HUES64 (cell line): ENCODE data around the gene CXCR5.

ENCODE experiments used
- H3K27ac ChIP-seq: 2 replicates; pipeline ENCODE4 v1.7.0; 2013; ENCODE audit warnings: low read depth, low read length, inconsistent platforms
- H3K27me3 ChIP-seq: 2 replicates; pipeline ENCODE4 v1.6.1; 2013; ENCODE audit warnings: mild to moderate bottlenecking, low read length; ENCODE audit not compliant: insufficient read depth
- H3K36me3 ChIP-seq: 2 replicates; pipeline ENCODE4 v1.6.1; 2013; ENCODE audit warnings: mild to moderate bottlenecking, low read length; ENCODE audit not compliant: insufficient read depth
- H3K4me1 ChIP-seq: 2 replicates; pipeline ENCODE4 v1.6.1; 2013; ENCODE audit warnings: mild to moderate bottlenecking, low read length, moderate library complexity; ENCODE audit not compliant: insufficient read depth
- H3K4me3 ChIP-seq: 2 replicates; pipeline ENCODE4 v1.5.1; 2013; ENCODE audit warnings: mild to moderate bottlenecking, low read length, moderate library complexity
- H3K9ac ChIP-seq: 2 replicates; pipeline ENCODE4 v1.6.1; 2013; ENCODE audit warnings: mild to moderate bottlenecking, low read depth, low read length
- H3K9me3 ChIP-seq: 2 replicates; pipeline ENCODE4 v1.6.1; 2013; ENCODE audit warnings: low read depth, low read length; ENCODE audit not compliant: insufficient read depth
- WGBS: fragments of 150-250, 120-280 bp; methylation state at CpG from one replicate; pipeline ENCODE4 v1.1.7; 2013; ENCODE audit warnings: missing lambda C conversion rate; 5-methylcytosine and 5-hydroxymethylcytosine counted together

The CXCR5 gene

GRCh38 chr11:118877487-118878162 is 6.1 kb upstream of the CXCR5 start:
- H3K27me3 ChIP-seq, result no peaks in the 10 kb centered on the region
- H3K9me3 ChIP-seq, result no peaks in the 10 kb centered on the region
- no peak overlapping the region for H3K4me3 ChIP-seq
- H3K4me1 ChIP-seq, result no peaks in the 10 kb centered on the region
- no peaks in the 10 kb centered on the region for H3K36me3 ChIP-seq
- 92% methylated on average over 11 of the region's 11 CpGs for WGBS
- no peak overlapping the region for H3K27ac ChIP-seq
- no peak overlapping the region for H3K9ac ChIP-seq

DNA sequence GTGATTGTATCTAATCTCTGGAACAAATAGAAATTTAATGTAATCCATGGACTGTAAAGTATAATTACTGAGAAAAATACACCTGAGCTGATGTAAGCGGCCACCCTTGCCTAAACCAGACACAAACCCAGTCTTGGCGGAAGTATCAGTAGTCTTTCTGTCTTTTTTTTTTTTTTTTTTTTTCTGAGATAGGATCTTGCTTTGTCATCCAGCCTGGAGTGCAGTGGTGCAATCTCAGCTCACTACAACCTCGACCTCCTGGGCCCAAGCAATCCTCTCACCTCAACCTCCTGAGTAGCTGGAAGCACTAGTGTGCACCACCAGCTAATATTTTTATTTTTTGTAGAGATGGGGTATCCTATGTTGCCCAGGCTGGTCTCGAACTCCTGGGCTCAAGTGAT is 5.5 kb upstream of the CXCR5 start:
- Histone ChIP-seq H3K27ac (no peak overlapping the region), H3K4me1 (no peaks in the 10 kb centered on the region)

DNA sequence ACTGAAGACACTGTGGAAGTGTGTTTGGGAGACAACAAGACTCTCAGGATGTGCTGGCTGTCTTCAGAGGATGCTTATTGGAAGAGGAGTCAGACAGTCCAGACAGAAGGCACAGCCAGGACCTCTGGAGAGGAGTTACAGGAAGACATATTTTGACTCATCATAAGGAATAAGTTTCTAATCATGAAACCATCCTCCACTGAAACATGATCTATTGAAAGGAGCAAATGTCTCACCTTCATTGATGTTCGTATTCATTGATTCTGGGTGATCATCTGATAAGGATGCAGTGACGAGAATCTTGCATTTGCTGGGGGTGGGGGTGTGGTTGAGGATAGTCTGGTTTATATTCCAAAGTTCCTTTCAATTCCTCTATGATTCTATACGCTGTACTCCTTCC is 2.5 kb upstream of the CXCR5 start:
- Histone ChIP-seq H3K4me3 (no peak overlapping the region), H3K9ac (no peak overlapping the region), H3K27me3 (no peaks in the 10 kb centered on the region), H3K27ac (no peak overlapping the region), H3K9me3 (no peaks in the 10 kb centered on the region), H3K4me1 (no peaks in the 10 kb centered on the region; the same call in 1 of the 2 replicates), H3K36me3 (no peaks in the 10 kb centered on the region)
- 90% methylated on average over 3 of the region's 3 CpGs for WGBS

More for the DNA sequence above, 5.5 kb upstream of the CXCR5 start:
- H3K4me3 ChIP-seq, result no peak overlapping the region
- H3K36me3 ChIP-seq, result no peaks in the 10 kb centered on the region
- no peaks in the 10 kb centered on the region for H3K9me3 ChIP-seq
- WGBS, result 85% methylated on average over 2 of the region's 4 CpGs
- no peak overlapping the region for H3K9ac ChIP-seq
- H3K27me3 ChIP-seq, result no peaks in the 10 kb centered on the region

DNA sequence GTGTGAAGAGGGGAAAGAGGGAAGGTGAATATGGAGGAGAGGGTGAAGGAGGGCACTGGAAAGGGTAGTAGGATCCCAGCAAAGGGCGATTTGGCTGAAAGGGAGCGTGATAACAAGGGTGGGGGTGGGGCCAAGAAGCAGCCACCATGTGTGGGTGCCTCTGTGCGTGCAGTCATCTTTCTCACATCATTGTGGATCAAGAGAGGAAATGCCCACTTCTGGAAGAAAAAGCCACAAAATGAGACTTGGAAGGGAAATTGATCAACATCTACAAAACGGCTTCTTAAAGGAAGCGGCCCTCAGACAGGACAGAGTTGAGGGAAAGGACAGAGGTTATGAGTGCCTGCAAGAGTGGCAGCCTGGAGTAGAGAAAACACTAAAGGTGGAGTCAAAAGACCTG is 1.2 kb upstream of the CXCR5 start:
- WGBS, result 93% methylated on average over 5 of the region's 5 CpGs
- H3K27ac ChIP-seq, result no peak overlapping the region
- H3K9ac ChIP-seq, result no peak overlapping the region
- no peaks in the 10 kb centered on the region for H3K27me3 ChIP-seq
- no peak overlapping the region for H3K4me3 ChIP-seq
- no peaks in the 10 kb centered on the region for H3K9me3 ChIP-seq
- H3K4me1 ChIP-seq, result peaks cover 1% of the 10 kb centered on the region; the same call in 1 of the 2 replicates
- H3K36me3 ChIP-seq, result no peaks in the 10 kb centered on the region

DNA sequence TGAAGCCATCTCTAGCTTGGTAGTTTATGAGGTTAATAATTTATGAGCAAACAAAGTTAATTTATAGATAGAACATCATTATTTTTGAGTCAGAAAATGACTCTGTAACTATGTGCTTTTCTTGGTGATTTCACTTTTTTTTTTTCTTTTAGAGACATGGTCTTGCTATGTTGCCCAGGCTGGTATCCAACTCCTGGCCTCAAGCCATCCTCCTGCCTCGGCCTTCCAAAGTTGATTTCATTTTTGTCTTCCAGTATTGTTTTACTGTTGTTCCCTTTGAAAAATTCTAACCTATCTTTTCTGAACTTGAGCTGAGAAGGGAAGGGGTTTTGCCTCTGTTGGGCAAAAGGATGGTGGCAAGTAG is 706 bp upstream of the CXCR5 start:
- no peaks in the 10 kb centered on the region for H3K9me3 ChIP-seq
- H3K36me3 ChIP-seq, result no peaks in the 10 kb centered on the region
- no peak overlapping the region for H3K4me3 ChIP-seq
- 90% methylated on average over 1 of the region's 1 CpG for WGBS
- no peak overlapping the region for H3K27ac ChIP-seq
- H3K27me3 ChIP-seq, result no peaks in the 10 kb centered on the region
- no peak overlapping the region for H3K9ac ChIP-seq
- H3K4me1 ChIP-seq, result peaks cover 5% of the 10 kb centered on the region

DNA sequence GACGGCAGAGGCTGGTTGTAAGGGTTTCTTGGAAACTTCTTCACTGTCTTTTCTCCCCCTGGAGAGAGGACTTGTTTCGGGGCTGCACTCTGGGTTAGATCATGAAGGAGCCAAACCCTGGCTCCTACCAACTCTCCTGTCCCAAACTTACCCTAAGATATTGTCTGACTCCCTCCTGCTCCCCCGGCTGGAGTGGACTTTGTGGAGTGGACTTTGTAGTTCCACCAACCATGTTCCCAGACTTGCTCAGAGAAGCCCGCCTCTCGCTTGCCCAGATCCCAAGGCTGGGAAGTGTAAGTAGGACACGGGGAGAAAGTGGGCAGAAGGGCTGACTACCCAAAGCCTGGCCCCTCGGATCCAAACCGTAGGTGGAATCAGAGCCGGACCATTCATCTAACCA is 1.2 kb downstream of the CXCR5 start:
- Histone ChIP-seq H3K4me3 (no peak overlapping the region), H3K4me1 (peaks cover 13% of the 10 kb centered on the region), H3K27me3 (no peaks in the 10 kb centered on the region), H3K27ac (no peak overlapping the region), H3K9ac (no peak overlapping the region), H3K36me3 (no peaks in the 10 kb centered on the region), H3K9me3 (no peaks in the 10 kb centered on the region)
- 92% methylated on average over 9 of the region's 9 CpGs for WGBS

GRCh38 chr11:118885319-118885718 is 1.6 kb downstream of the CXCR5 start:
- no peaks in the 10 kb centered on the region for H3K9me3 ChIP-seq
- WGBS, result 94% methylated on average over 12 of the region's 12 CpGs
- no peaks in the 10 kb centered on the region for H3K27me3 ChIP-seq
- H3K4me3 ChIP-seq, result no peak overlapping the region
- H3K9ac ChIP-seq, result no peak overlapping the region
- H3K4me1 ChIP-seq, result peaks cover 13% of the 10 kb centered on the region
- H3K27ac ChIP-seq, result no peak overlapping the region
- no peaks in the 10 kb centered on the region for H3K36me3 ChIP-seq

GRCh38 chr11:118885831-118886565 is 2.3 kb downstream of the CXCR5 start:
- Histone ChIP-seq H3K9me3 (no peaks in the 10 kb centered on the region), H3K27ac (no peak overlapping the region), H3K9ac (no peak overlapping the region), H3K4me1 (peaks cover 13% of the 10 kb centered on the region), H3K36me3 (no peaks in the 10 kb centered on the region), H3K4me3 (no peak overlapping the region), H3K27me3 (no peaks in the 10 kb centered on the region)
- 92% methylated on average over 11 of the region's 12 CpGs for WGBS

DNA sequence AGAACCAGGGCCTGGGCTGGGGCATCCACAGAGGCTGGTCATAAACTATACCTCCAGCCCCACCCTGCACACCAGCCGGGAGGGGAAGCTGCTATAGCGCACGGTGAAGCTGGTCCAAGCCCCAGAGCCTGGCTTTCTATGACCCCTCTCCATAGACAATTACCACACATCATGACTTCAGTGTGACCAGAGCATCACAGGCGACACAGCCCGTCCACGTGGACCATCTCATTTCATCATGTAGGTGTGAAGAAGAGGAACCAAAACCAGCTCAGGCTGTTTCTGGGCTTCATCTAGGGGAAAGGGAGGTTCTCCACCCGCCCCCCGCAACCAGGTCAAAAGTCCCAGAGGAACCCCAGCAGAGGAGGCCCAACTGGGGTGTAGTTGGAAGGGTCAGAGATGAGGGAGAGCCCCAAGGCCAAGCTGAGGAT is 3.0 kb downstream of the CXCR5 start:
- Histone ChIP-seq H3K36me3 (no peaks in the 10 kb centered on the region), H3K27ac (no peak overlapping the region), H3K9ac (no peak overlapping the region), H3K4me1 (peaks cover 13% of the 10 kb centered on the region), H3K27me3 (no peaks in the 10 kb centered on the region), H3K9me3 (no peaks in the 10 kb centered on the region), H3K4me3 (no peak overlapping the region)
- WGBS, result 95% methylated on average over 8 of the region's 8 CpGs

DNA sequence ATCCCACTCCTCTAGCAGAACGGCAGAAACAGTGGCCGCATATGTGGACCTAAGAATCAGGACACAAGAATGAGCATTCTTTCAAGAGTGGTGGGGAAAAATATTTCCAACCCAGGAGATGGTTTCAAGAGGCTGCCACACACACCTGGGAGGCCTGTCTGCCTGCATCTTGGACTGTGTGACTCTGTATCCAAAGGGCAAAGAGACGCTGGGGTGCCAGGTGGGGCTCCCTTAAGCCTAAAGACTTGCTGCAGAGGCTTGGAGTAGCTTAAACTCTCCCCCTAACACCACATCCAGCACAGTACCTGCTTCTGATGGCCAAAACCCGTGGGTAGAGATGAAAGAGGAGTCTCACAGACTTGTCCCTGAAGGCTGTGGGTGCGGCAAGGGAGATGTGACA is 3.5 kb downstream of the CXCR5 start:
- WGBS, result 79% methylated on average over 5 of the region's 5 CpGs
- Histone ChIP-seq H3K27me3 (no peaks in the 10 kb centered on the region), H3K4me1 (peaks cover 13% of the 10 kb centered on the region), H3K27ac (no peak overlapping the region), H3K36me3 (no peaks in the 10 kb centered on the region), H3K9ac (no peak overlapping the region), H3K4me3 (no peak overlapping the region), H3K9me3 (no peaks in the 10 kb centered on the region)

DNA sequence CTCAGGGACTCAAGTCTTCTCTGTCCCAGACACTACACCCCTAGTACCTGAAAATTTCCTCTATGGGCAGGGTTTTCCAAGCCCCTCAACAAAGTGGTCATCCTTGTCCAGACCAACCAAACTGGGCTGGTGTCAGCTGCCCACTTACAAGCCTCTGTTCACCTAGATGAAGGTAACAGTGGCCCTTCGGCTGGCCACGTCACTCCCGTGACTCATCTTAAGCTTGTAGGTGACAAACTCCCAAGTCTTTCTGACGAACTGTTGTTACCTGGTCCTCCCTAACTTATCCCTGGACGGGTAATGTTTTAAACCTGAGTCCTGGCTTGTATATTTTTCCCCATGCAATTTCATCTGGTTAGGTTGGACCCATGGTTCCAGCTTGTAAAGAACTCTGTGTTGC is 4.7 kb downstream of the CXCR5 start:
- Histone ChIP-seq H3K4me1 (peaks cover 13% of the 10 kb centered on the region), H3K9me3 (no peaks in the 10 kb centered on the region), H3K9ac (no peak overlapping the region), H3K4me3 (no peak overlapping the region), H3K27ac (no peak overlapping the region), H3K36me3 (no peaks in the 10 kb centered on the region), H3K27me3 (no peaks in the 10 kb centered on the region)
- WGBS, result 91% methylated on average over 5 of the region's 5 CpGs
